Measurements from ENCODE around the gene MRPL2.

DNA sequence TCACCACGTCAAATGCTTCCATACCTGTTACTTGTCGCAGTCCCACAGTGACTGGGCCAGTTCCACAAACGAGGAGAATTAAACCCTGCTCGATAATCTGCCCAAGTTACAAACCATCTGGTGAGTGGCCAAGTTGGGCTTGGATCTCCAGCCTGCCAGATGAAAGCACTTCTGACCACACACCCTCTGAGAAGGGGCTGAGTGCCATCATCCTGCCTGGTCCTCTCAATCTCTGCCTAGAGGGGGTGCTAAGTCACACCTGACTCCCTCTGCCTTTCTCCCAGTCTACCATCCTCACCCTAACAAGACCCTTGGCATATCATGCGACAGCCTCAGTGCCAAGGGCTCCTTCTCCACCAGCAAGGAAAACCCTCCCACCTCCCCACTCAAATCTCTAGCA, 22.0 kb downstream of the MRPL2 start:
- TF ChIP-seq, protein P1, sequence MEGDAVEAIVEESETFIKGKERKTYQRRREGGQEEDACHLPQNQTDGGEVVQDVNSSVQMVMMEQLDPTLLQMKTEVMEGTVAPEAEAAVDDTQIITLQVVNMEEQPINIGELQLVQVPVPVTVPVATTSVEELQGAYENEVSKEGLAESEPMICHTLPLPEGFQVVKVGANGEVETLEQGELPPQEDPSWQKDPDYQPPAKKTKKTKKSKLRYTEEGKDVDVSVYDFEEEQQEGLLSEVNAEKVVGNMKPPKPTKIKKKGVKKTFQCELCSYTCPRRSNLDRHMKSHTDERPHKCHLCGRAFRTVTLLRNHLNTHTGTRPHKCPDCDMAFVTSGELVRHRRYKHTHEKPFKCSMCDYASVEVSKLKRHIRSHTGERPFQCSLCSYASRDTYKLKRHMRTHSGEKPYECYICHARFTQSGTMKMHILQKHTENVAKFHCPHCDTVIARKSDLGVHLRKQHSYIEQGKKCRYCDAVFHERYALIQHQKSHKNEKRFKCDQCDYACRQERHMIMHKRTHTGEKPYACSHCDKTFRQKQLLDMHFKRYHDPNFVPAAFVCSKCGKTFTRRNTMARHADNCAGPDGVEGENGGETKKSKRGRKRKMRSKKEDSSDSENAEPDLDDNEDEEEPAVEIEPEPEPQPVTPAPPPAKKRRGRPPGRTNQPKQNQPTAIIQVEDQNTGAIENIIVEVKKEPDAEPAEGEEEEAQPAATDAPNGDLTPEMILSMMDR (IDR thresholded peaks at IDR 0.05): no peak
- no peak for TF ChIP-seq POLR2A (IDR thresholded peaks at IDR 0.05; ENCODE audit: low read depth)

All from esophagus muscularis mucosa (tissue), 3 donors.